Stomach (tissue), 4 donors: Measurements from ENCODE around the gene LGALS3BP.

Experiments
- EP300 ChIP-seq: sonication (generic); formaldehyde crosslinking; IDR thresholded peaks from one replicate; pipeline ENCODE4 v1.6.1; 2017; ENCODE audit warnings: antibody characterized with exemption
- POLR2A ChIP-seq, 4 donors: fragments of 450-650 bp; IDR thresholded peaks; one replicate each; pipeline ENCODE4 v1.6.1; 2016; ENCODE audit warnings: antibody characterized with exemption in 4 of 4, control low read depth in 2 of 4, mild to moderate bottlenecking in 1 of 4, moderate library complexity in 1 of 4
- POLR2AphosphoS5 ChIP-seq, 3 donors: sonication (generic); formaldehyde crosslinking; IDR thresholded peaks; one replicate each; pipeline ENCODE4 v1.6.1; 2016; ENCODE audit warnings: antibody characterized with exemption in 3 of 3
- TF ChIP-seq, protein P1 (sequence below), 7 experiments: fragments of 450-650 bp in 4 of 7; fragments of 200-600 bp in 3 of 7; sonication (generic) in 3 of 7; IDR thresholded peaks; one replicate each; pipeline ENCODE4 v1.5.1; 2016 to 2019; ENCODE audit warnings: antibody characterized with exemption in 7 of 7, control low read depth in 2 of 7, mild to moderate bottlenecking in 1 of 7

- TF ChIP-seq, protein P1, sequence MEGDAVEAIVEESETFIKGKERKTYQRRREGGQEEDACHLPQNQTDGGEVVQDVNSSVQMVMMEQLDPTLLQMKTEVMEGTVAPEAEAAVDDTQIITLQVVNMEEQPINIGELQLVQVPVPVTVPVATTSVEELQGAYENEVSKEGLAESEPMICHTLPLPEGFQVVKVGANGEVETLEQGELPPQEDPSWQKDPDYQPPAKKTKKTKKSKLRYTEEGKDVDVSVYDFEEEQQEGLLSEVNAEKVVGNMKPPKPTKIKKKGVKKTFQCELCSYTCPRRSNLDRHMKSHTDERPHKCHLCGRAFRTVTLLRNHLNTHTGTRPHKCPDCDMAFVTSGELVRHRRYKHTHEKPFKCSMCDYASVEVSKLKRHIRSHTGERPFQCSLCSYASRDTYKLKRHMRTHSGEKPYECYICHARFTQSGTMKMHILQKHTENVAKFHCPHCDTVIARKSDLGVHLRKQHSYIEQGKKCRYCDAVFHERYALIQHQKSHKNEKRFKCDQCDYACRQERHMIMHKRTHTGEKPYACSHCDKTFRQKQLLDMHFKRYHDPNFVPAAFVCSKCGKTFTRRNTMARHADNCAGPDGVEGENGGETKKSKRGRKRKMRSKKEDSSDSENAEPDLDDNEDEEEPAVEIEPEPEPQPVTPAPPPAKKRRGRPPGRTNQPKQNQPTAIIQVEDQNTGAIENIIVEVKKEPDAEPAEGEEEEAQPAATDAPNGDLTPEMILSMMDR (IDR thresholded peaks at IDR 0.05): no peak
- TF ChIP-seq POLR2AphosphoS5 (IDR thresholded peaks at IDR 0.05) (no peak), POLR2A (IDR thresholded peaks at IDR 0.05) (no peak), EP300 (no peak)
Observed at GRCh38 chr17:78973196-78973595, 6.5 kb downstream of the LGALS3BP start.
